Duodenal mucosa (tissue), 2 donors: ENCODE data around the gene ERAS.
A peak's percentile ranks its signal among the peaks of the same experiment; 100 is the strongest.
"Not testable (repeated sequence)": the region's sequence is repeated elsewhere in the genome, so short reads cannot be mapped to it uniquely, and the experiment has no call there.

Experiments used
- H3K27ac ChIP-seq: one replicate; pipeline ENCODE4 v1.7.0; 2013; ENCODE audit warnings: low read depth, low read length
- H3K27me3 ChIP-seq, 2 donors: one replicate each; pipeline ENCODE4 v1.7.0; 2013; ENCODE audit warnings: low read length in 2 of 2, control low read depth in 1 of 2; ENCODE audit not compliant: insufficient read depth in 2 of 2, control insufficient read depth in 1 of 2
- H3K36me3 ChIP-seq, 2 donors: one replicate each; pipeline ENCODE4 v1.7.0; 2013; ENCODE audit warnings: low read length in 2 of 2, control low read depth in 1 of 2; ENCODE audit not compliant: insufficient read depth in 2 of 2, control insufficient read depth in 1 of 2
- H3K4me1 ChIP-seq, 2 donors: one replicate each; pipeline ENCODE4 v1.7.0; 2013; ENCODE audit warnings: low read length in 2 of 2, control low read depth in 1 of 2; ENCODE audit not compliant: insufficient read depth in 2 of 2, control insufficient read depth in 1 of 2
- H3K4me3 ChIP-seq, 2 donors: one replicate each; pipeline ENCODE4 v1.7.0; 2013; ENCODE audit warnings: low read length in 2 of 2, low read depth in 1 of 2
- H3K9ac ChIP-seq, 2 donors: one replicate each; pipeline ENCODE4 v1.7.0; 2013; ENCODE audit warnings: low read length in 2 of 2, low read depth in 1 of 2
- H3K9me3 ChIP-seq, 2 donors: one replicate each; pipeline ENCODE4 v1.7.0; 2013; ENCODE audit warnings: low read length in 2 of 2, control low read depth in 1 of 2; ENCODE audit not compliant: control insufficient read depth in 1 of 2

ERAS gene

DNA sequence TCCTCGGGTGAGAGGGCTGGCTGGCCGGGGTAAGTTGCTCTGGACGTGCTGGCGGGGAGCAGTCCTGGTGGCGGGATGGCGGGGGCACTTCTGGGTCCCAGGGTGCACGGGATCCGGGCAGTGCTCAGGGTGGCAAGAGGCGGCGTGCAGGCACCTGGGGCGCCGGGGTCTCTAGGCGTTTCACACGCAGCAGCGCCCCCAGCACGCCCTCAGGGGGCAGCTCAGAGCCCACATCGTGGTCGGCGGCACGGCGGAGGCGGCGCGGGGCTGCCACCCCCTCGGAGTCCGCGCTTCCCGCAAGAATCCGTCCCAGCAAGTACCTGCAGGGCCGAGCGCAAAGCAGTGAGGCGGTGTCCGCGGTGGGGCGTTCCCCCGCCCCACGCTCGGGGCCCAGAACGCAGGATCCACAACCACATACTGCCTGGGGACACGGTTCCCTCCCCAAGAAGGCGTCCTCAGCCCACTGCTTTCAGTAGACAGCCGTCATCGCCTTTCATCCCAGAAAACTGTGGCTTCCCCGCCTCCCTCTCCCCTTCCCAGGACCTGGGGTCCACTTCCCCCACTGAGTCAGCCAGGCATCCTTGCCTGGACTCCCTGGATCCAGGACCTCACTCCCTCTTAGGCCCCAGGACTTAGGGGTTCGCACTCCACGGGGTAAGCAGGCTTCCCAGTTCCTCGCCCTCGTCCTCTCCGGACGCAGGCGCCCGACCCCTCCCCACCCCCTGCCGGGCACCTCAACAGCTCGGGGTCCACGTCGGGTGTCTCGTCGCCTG, 5.0 kb downstream of the ERAS start:
- Histone ChIP-seq H3K4me1 (peaks cover 0 to 3% of the 10 kb centered on the region in 2 donors), H3K9me3 (no peaks in the 10 kb centered on the region), H3K27me3 (peaks cover 7 to 14% of the 10 kb centered on the region in 2 donors), H3K9ac (no peak overlapping the region), H3K4me3 (no peak overlapping the region), H3K36me3 (no peaks in the 10 kb centered on the region), H3K27ac (no peak overlapping the region)

DNA sequence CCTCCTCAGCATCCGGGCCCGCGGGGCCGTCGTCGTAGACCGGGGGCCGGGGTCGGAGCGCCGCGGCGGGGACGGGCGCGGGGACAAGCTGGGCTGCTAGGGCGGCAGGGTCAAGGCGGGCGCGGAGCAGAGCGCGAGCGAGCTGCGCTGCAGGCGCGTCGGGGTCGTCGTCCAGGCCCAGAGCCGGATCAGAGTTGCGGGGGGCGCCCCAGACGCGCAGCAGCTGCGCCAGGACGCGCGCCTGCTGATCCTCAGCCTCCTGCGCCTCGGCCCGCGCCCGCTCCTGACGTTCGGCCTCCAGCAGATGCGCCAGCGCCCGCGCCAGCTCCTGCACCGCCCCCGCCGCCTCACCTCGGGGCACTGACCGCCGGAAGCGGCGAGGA, 5.6 kb downstream of the ERAS start:
- no peak overlapping the region for H3K27ac ChIP-seq
- H3K36me3 ChIP-seq, result no peaks in the 10 kb centered on the region
- H3K4me3 ChIP-seq, result no peak overlapping the region
- H3K9me3 ChIP-seq, result no peaks in the 10 kb centered on the region
- no peak overlapping the region for H3K9ac ChIP-seq
- peaks cover 7 to 14% of the 10 kb centered on the region in 2 donors for H3K27me3 ChIP-seq
- peaks cover 0 to 3% of the 10 kb centered on the region in 2 donors for H3K4me1 ChIP-seq

DNA sequence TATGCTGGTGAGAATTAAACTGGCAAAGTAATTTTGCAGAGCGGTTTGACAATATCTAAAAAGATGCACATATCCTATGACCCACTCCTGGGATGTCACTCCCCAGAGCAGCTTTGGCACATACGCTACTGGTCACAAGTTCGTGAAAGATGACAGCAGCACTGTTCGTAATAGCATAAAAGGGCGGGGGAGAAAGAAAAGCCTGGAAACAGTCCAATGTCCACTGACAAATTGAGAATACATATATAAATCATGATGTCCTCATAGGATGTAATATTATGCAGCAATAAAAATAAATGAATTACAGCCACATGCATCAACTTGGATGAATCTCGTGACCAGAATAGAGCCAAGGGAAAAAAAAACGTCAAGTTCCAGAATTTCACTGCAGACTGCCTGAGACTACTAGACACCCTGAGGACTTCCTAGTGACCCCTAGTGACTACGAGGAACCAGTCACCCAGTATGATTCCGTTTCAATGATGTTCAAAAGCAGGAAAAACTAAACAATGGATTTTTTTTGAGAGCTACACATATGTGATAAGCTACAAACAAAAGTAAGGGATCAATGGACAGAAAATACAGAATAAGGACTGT, 7.3 kb downstream of the ERAS start:
- Histone ChIP-seq H3K4me3 (no peak overlapping the region), H3K27me3 (peaks cover 7 to 14% of the 10 kb centered on the region in 2 donors)

DNA sequence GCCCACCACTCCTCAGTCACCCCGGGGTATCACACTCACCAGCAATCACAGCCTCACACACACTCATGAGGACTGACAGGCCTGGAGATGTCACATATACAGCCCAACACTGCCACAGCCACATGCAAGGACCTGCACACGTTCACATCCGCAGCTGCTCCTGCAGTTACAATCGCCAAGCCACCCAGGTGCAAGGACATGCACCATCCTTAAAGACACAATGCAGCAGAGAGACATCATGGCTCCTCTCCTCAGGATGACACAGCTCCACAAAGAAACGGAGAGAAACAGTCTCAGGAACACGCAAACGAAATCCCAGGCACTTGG, 8.0 kb downstream of the ERAS start:
- Histone ChIP-seq H3K4me3 (no peak overlapping the region), H3K27me3 (peaks cover 7 to 14% of the 10 kb centered on the region in 2 donors), H3K36me3 (no peaks in the 10 kb centered on the region), H3K9me3 (no peaks in the 10 kb centered on the region), H3K4me1 (peaks cover 0 to 3% of the 10 kb centered on the region in 2 donors), H3K27ac (no peak overlapping the region), H3K9ac (no peak overlapping the region)

More for the DNA sequence above, 7.3 kb downstream of the ERAS start:
- peaks cover 0 to 3% of the 10 kb centered on the region in 2 donors for H3K4me1 ChIP-seq
- no peak overlapping the region for H3K27ac ChIP-seq
- H3K9ac ChIP-seq, result no peak overlapping the region
- no peaks in the 10 kb centered on the region for H3K36me3 ChIP-seq
- H3K9me3 ChIP-seq, result no peaks in the 10 kb centered on the region

DNA sequence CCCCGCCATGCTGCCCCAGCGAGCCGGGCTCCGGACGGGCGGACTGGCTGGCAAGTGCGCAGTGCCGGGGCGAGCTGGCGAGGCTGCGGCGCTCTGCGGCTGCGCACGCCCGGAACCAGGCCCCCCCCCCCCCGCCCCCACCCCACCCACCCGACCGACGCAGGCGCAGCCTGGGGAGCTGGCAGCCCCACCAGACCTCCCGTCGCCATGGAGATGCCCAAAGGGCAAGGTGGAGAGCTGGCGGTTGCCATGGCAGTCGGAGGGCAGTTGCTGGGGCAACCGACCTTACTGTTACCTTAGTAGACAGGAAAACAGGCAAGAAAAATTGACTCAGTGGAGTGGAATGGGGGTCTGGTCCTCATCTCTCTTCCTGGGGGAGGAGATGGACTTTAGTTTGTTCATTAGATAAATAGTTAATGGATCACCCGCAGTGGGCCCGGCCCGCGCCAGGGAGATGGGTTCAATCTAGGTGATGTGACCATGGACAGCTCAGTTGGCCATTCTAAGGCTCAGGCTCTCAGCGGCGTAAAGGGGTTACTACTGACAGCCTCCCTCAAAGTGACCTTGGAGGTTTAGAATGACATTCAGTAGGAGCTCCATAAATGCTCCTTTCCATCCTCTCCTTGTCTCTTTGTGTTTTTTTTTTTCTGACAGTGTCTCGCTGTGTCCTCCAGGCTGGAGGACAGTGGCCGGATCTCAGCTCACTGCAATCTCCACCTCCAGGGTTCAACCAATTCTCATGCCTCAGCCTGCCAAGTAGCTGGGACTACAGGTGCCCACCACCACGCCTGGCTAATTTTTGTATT, 9.4 kb downstream of the ERAS start, which contains the start of gene PCSK1N:
Gene PCSK1N (minus strand): TSS at position 87 of the 806 bp plus-strand sequence. CDS start 78 bp downstream, at position 9.
- Histone ChIP-seq H3K4me3 (peak within 1 kb of the TSS; percentile 43 to 50), H3K4me1 (peaks cover 0 to 3% of the 10 kb centered on the region in 2 donors), H3K27ac (no peak within 1 kb of the TSS), H3K9me3 (no peaks in the 10 kb centered on the region), H3K36me3 (no peaks in the 10 kb centered on the region), H3K27me3 (peaks cover 7 to 14% of the 10 kb centered on the region in 2 donors), H3K9ac (no peak within 1 kb of the TSS)

DNA sequence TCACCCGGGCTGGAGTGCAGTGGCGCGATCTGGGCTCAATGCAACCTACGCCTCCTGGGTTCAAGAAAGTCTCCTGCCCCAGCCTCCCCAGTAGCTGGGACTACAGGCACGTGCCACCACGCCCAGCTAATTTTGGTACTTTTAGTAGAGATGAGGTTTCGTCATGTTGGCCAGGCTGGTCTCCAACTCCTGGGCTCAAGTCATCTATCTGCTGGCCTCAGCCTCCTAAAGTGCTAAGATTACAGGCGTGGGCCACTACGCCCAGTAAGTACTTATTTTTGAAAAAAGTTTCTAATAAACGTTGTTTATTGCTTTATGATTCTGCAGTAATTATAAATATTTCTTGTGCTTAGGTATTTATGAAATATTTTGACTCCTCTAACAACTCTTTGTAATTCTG, 13.4 kb downstream of the ERAS start:
- Histone ChIP-seq H3K36me3 (no peaks in the 10 kb centered on the region), H3K4me1 (peaks cover 0 to 3% of the 10 kb centered on the region in 2 donors), H3K9ac (no peak overlapping the region), H3K27ac (no peak overlapping the region), H3K4me3 (no peak overlapping the region), H3K27me3 (peaks cover 2% of the 10 kb centered on the region in 2 donors), H3K9me3 (no peaks in the 10 kb centered on the region)

DNA sequence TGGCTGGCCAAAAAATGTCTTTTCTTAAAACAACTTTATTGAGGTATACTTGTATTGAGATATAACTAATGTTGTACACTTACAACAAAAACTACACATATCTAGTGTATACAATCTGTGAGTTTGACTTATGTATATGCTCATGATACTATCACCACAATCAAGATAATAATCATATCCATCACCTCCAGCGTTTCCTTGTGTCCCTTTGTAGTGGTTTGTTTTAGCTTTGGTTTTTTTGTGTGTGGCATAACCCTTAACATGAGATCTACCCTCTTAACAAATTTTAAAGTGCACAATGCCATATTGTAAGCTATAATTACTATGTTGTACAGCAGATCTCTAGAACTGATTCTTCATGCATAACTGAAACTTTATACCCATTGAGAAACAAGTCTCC, 22.5 kb downstream of the ERAS start:
- no peak overlapping the region for H3K4me3 ChIP-seq
- H3K36me3 ChIP-seq, result no peaks in the 10 kb centered on the region

DNA sequence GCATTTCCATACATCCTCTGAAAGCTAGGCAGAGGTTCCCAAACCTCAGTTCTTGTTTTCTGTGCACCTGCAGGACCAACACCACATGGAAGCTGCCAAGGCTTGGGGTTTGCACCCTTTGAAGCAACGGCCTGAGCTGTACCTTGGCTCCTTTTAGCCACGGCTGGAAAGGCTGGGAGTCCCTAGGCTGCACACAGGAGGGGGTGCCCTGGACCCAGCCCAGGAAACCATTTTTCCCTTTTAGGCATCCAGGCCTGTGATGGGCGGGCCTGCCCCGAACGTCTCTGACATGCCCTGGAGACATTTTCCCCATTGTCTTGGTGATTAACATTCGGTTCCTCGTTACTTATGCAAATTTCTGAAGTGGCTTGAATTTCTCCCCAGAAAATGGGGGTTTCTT, 26.5 kb downstream of the ERAS start:
- Histone ChIP-seq H3K27me3 (no peaks in the 10 kb centered on the region), H3K9me3 (no peaks in the 10 kb centered on the region), H3K4me3 (no peak overlapping the region), H3K4me1 (no peaks in the 10 kb centered on the region), H3K27ac (no peak overlapping the region), H3K9ac (no peak overlapping the region), H3K36me3 (no peaks in the 10 kb centered on the region)

More for the DNA sequence above, 22.5 kb downstream of the ERAS start:
- no peak overlapping the region for H3K27ac ChIP-seq
- no peaks in the 10 kb centered on the region for H3K4me1 ChIP-seq
- no peak overlapping the region for H3K9ac ChIP-seq
- H3K27me3 ChIP-seq, result no peaks in the 10 kb centered on the region
- no peaks in the 10 kb centered on the region for H3K9me3 ChIP-seq

DNA sequence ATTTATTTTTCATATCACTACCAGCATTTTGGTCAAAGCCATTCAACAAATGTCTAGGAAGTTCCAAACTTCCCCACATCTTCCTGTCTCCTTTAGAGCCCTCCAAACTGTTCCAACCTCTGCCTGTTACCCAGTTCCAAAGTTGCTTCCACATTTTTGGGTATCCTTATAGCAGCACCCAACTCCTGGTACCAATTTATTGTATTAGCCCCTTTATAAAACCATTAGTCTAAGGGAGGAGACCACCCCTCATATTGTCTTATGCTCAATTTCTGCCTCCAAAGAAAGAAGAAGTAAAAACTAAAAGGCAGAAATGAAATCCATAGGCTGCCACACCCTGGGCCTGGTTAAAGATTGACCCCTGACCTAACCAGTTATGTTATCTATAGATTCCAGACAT, 27.2 kb downstream of the ERAS start:
- H3K4me1 ChIP-seq, H3K27me3 ChIP-seq, H3K27ac ChIP-seq, H3K36me3 ChIP-seq, H3K9ac ChIP-seq, H3K9me3 ChIP-seq, H3K4me3 ChIP-seq: not testable (repeated sequence)
